Panc1 (cell line): ENCODE results near the gene SDR39U1. TPM values are rescaled to one million over a fixed set of nuclear protein-coding genes. Genes with fewer than 3 reads are reported as not detected.

Source experiments
- ATAC-seq: fragments of 200-7000 bp; cut with Tn5 transposase; 2 replicates; pipeline ENCODE4 v1.9.1; 2020; ENCODE audit warnings: mild to moderate bottlenecking, moderate library complexity
- BruUV-seq: library from RNA; stranded (reverse); fragments of 400-500 nt; replicated peaks from 2 replicates; lab custom pipeline; 2021; lab: Mats Ljungman, UMichigan
- CTCF ChIA-PET: fragments of 300-600 bp; sonication (Branson Sonifier 250); formaldehyde crosslinking; loops from one replicate; lab custom pipeline; 2022; ENCODE audit warnings: antibody characterized with exemption; lab: Charles Lee
- POLR2A ChIA-PET: fragments of 300-600 bp; sonication (Branson Sonifier 250); formaldehyde crosslinking; loops from one replicate; lab custom pipeline; 2022; ENCODE audit warnings: antibody characterized with exemption; lab: Charles Lee
- DNase-seq: peaks from one replicate; pipeline ENCODE4 v3.0.0-alpha.2; 2010; ENCODE audit warnings: low read depth, low spot score
- H3K27ac ChIP-seq: 2 replicates; pipeline ENCODE4 v1.5.1; 2011; ENCODE audit warnings: mild to moderate bottlenecking, low read length, inconsistent platforms
- H3K27me3 ChIP-seq: fragments of 200-500 bp; sonication (Bioruptor generic); 2 replicates; pipeline ENCODE4 v1.6.0; 2014; ENCODE audit warnings: low read length, inconsistent platforms; ENCODE audit not compliant: control insufficient read depth, insufficient read depth
- H3K36me3 ChIP-seq: fragments of 200-500 bp; sonication (Bioruptor generic); 2 replicates; pipeline ENCODE4 v1.5.1; 2014; ENCODE audit warnings: inconsistent platforms, mild to moderate bottlenecking, low read length, moderate library complexity; ENCODE audit not compliant: control insufficient read depth, insufficient read depth
- H3K4me1 ChIP-seq: 2 replicates; pipeline ENCODE4 v1.5.1; 2011; ENCODE audit warnings: inconsistent platforms, mild to moderate bottlenecking, low read length, moderate library complexity; ENCODE audit not compliant: control insufficient read depth, insufficient read depth
- H3K4me3 ChIP-seq, 2 experiments: 2 replicates each; pipeline ENCODE4 v1.5.1; 2011 to 2012; ENCODE audit warnings: low read depth in 2 of 2, low read length in 2 of 2, mild to moderate bottlenecking in 2 of 2, inconsistent platforms in 1 of 2, moderate library complexity in 1 of 2
- H3K9me3 ChIP-seq: fragments of 200-500 bp; sonication (Bioruptor generic); 2 replicates; pipeline ENCODE4 v1.5.1; 2014; ENCODE audit warnings: low read depth, mild to moderate bottlenecking, inconsistent platforms, low read length, moderate library complexity; ENCODE audit not compliant: control insufficient read depth, insufficient read depth
- POLR2AphosphoS5 ChIP-seq: IDR thresholded peaks from 2 replicates; pipeline ENCODE4 v1.6.1; 2012; ENCODE audit warnings: mild to moderate bottlenecking, low read depth, low read length, moderate library complexity
- REST ChIP-seq, 2 experiments: IDR thresholded peaks; 2 replicates each; pipeline ENCODE4 v1.6.1; 2011 to 2012; ENCODE audit warnings: low read depth in 2 of 2, control low read depth in 1 of 2, low read length in 1 of 2, mild to moderate bottlenecking in 1 of 2, moderate library complexity in 1 of 2; ENCODE audit not compliant: insufficient read depth in 1 of 2
- SIN3A ChIP-seq: IDR thresholded peaks from 2 replicates; pipeline ENCODE4 v1.6.1; 2012; ENCODE audit warnings: low read depth, mild to moderate bottlenecking, low read length, moderate library complexity, borderline replicate concordance; ENCODE audit not compliant: insufficient read depth
- TCF7L2 ChIP-seq: IDR thresholded peaks from 2 replicates; pipeline ENCODE4 v1.6.1; 2011; ENCODE audit warnings: mild to moderate bottlenecking, low read depth, low read length, inconsistent platforms
- in situ Hi-C: cut with HindIII; loops from 2 replicates; pipeline ENCODE4 v1.10.0; 2016; ENCODE audit warnings: low sequenced_read_pairs, low pct_unique_long_range_greater_than_20kb
- intact Hi-C: fragments of 100-400 bp; cut with micrococcal nuclease; formaldehyde crosslinking; loops from one replicate; pipeline ENCODE4 v1.10.0; 2022; ENCODE audit not compliant: unreplicated experiment
- total RNA-seq: library from RNA; stranded (reverse); gene quantifications from one replicate; pipeline ENCODE4 v1.2.1, GENCODE V29; 2021; ENCODE audit not compliant: unreplicated experiment
- TF ChIP-seq, protein P1 (sequence below): fragments of 450-650 bp; IDR thresholded peaks from 2 replicates; pipeline ENCODE4 v1.5.1; 2017; ENCODE audit warnings: mild to moderate bottlenecking

Gene SDR39U1
- total RNA-seq, 1 experiment from 2014 or later = 54.2 TPM

DNA sequence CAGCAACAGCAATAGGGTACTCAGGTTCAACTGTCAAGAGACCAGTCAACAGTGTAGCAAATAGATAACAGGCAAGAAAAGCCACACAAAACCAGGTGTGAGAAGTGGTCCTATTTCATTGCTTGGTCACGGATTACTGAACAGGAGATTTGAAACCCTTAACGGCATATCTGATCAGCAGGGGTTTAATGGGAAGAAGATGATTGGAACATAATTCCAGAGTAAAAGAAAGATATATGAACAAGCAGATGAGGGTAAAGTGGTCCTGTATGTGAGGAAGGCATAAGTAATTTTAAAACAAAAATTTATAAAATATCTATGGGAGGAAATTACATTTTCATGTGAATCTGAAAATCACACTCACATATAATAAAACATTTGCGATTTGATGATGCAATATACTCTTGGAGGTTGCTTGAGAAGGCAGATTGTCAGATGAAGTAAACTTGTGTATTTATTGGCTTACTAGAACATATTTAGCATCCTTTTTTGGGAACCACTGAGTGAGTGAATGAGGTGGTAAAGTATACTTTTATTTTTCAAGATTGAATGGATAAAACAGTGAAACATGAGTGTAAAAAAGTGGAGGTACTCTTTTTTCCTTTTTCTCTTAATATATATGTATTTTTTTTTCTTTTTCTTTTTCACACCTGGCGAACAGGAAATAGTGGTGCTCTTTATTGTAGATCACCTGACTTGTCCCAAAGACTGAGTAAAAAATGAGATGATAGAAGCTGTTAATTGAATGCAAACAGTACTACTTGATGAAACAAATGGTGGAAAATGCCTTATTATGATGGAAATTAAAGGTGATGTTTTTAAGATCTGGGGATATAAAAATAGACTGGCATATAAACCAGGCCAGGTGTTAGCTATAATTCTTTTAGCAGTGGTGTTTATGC, 21.6 kb upstream of the SDR39U1 start:
- ATAC-seq (no peak), DNase-seq (no peak)
- no peaks in the 10 kb centered on the region for H3K27me3 ChIP-seq
- H3K9me3 ChIP-seq = no peaks in the 10 kb centered on the region
- H3K4me1 ChIP-seq = no peaks in the 10 kb centered on the region
- intact Hi-C loops = no loop called here
- POLR2A ChIA-PET = no interaction called here
- no TSS peak for BruUV-seq
- H3K36me3 ChIP-seq = no peaks in the 10 kb centered on the region
- CTCF ChIA-PET = no interaction called here
- in situ Hi-C loops = no loop called here
- no peak overlapping the region for H3K27ac ChIP-seq
- TF ChIP-seq POLR2AphosphoS5 (no peak), REST (IDR thresholded peaks at IDR 0.05; ENCODE audit: insufficient read depth in 1 of 2, low read depth in 2 of 2, low read length in 1 of 2) (no peak), SIN3A (no peak), TCF7L2 (no peak)
- TF ChIP-seq, protein P1, sequence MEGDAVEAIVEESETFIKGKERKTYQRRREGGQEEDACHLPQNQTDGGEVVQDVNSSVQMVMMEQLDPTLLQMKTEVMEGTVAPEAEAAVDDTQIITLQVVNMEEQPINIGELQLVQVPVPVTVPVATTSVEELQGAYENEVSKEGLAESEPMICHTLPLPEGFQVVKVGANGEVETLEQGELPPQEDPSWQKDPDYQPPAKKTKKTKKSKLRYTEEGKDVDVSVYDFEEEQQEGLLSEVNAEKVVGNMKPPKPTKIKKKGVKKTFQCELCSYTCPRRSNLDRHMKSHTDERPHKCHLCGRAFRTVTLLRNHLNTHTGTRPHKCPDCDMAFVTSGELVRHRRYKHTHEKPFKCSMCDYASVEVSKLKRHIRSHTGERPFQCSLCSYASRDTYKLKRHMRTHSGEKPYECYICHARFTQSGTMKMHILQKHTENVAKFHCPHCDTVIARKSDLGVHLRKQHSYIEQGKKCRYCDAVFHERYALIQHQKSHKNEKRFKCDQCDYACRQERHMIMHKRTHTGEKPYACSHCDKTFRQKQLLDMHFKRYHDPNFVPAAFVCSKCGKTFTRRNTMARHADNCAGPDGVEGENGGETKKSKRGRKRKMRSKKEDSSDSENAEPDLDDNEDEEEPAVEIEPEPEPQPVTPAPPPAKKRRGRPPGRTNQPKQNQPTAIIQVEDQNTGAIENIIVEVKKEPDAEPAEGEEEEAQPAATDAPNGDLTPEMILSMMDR = no peak
- no peak overlapping the region for H3K4me3 ChIP-seq

- DNase-seq (no peak), ATAC-seq (no peak)
- in situ Hi-C loops (no loop called here), intact Hi-C loops (no loop called here)
- no TSS peak for BruUV-seq
- TF ChIP-seq REST (IDR thresholded peaks at IDR 0.05; ENCODE audit: insufficient read depth in 1 of 2, low read depth in 2 of 2, low read length in 1 of 2) (no peak), POLR2AphosphoS5 (no peak), TCF7L2 (no peak), SIN3A (no peak)
- TF ChIP-seq, protein P1 = no peak
- H3K4me3 ChIP-seq = no peak overlapping the region
- H3K9me3 ChIP-seq = no peaks in the 10 kb centered on the region
- no peaks in the 10 kb centered on the region for H3K27me3 ChIP-seq
- ChIA-PET CTCF (no interaction called here), POLR2A (no interaction called here)
- H3K36me3 ChIP-seq = no peaks in the 10 kb centered on the region
- no peak overlapping the region for H3K27ac ChIP-seq
- H3K4me1 ChIP-seq = no peaks in the 10 kb centered on the region
Observed at GRCh38 chr14:24463017-24463883, 20.7 kb upstream of the SDR39U1 start.
